PC-3 (cell line): ENCODE data around the gene MET. TPM values are rescaled to one million over a fixed set of nuclear protein-coding genes. Genes with fewer than 3 reads are reported as not detected.
"Not testable (repeated sequence)": the region's sequence is repeated elsewhere in the genome, so short reads cannot be mapped to it uniquely, and the experiment has no call there.

Source experiments
- ATAC-seq: fragments of 200-7000 bp; cut with Tn5 transposase; 2 replicates; pipeline ENCODE4 v1.9.1; 2020; ENCODE audit warnings: mild to moderate bottlenecking, moderate library complexity
- BruUV-seq: library from RNA; stranded (reverse); fragments of 400-500 nt; replicated peaks from 2 replicates; lab custom pipeline; 2021; lab: Mats Ljungman, UMichigan
- CTCF ChIA-PET: fragments of 300-600 bp; sonication (Branson Sonifier 250); formaldehyde crosslinking; loops from one replicate; lab custom pipeline; 2022; ENCODE audit warnings: antibody characterized with exemption; lab: Charles Lee
- POLR2A ChIA-PET: fragments of 300-600 bp; sonication (Branson Sonifier 250); formaldehyde crosslinking; loops from one replicate; lab custom pipeline; 2022; ENCODE audit warnings: antibody characterized with exemption; ENCODE audit not compliant: unreplicated experiment; lab: Charles Lee
- DNase-seq: peaks from one replicate; pipeline ENCODE4 v3.0.0-alpha.2; 2015
- H2AFZ ChIP-seq: fragments of 300-600 bp; sonication (generic); 2 replicates; pipeline ENCODE4 v1.6.0; 2016; ENCODE audit warnings: antibody characterized with exemption, low read length
- H3F3A ChIP-seq: fragments of 300-600 bp; sonication (generic); one replicate; pipeline ENCODE4 v1.6.0; 2017; ENCODE audit warnings: antibody characterized with exemption, low read length, control low read depth, mild to moderate bottlenecking; ENCODE audit not compliant: unreplicated experiment
- H3K27ac ChIP-seq: fragments of 300-600 bp; sonication (generic); 2 replicates; pipeline ENCODE4 v1.5.1; 2016; ENCODE audit warnings: mild to moderate bottlenecking, low read length
- H3K27me3 ChIP-seq: fragments of 300-600 bp; sonication (generic); 2 replicates; pipeline ENCODE4 v1.6.1; 2016; ENCODE audit warnings: low read length, mixed read lengths
- H3K36me3 ChIP-seq: fragments of 300-600 bp; sonication (generic); 2 replicates; pipeline ENCODE4 v1.6.1; 2016; ENCODE audit warnings: low read depth, mixed run types, low read length, mixed read lengths
- H3K4me1 ChIP-seq: fragments of 300-600 bp; sonication (generic); 2 replicates; pipeline ENCODE4 v1.5.1; 2016; ENCODE audit warnings: low read length; ENCODE audit not compliant: insufficient read depth
- H3K4me2 ChIP-seq: fragments of 300-600 bp; sonication (generic); 2 replicates; pipeline ENCODE4 v1.6.0; 2016; ENCODE audit warnings: low read length
- H3K4me3 ChIP-seq: fragments of 300-600 bp; sonication (generic); 2 replicates; pipeline ENCODE4 v1.5.1; 2016; ENCODE audit warnings: mild to moderate bottlenecking, low read length, mixed read lengths
- H3K79me2 ChIP-seq: fragments of 300-600 bp; sonication (generic); 2 replicates; pipeline ENCODE4 v1.6.1; 2017; ENCODE audit warnings: low read length, mixed read lengths
- H3K9ac ChIP-seq: fragments of 300-600 bp; sonication (generic); 2 replicates; pipeline ENCODE4 v1.6.0; 2016; ENCODE audit warnings: mild to moderate bottlenecking, low read length
- H3K9me2 ChIP-seq: fragments of 300-600 bp; sonication (generic); replicated peaks from 2 replicates; pipeline ENCODE4 v1.6.1; 2016; ENCODE audit warnings: mixed run types, low read length, mixed read lengths
- H3K9me3 ChIP-seq: fragments of 300-600 bp; sonication (generic); 2 replicates; pipeline ENCODE4 v1.6.1; 2016; ENCODE audit warnings: low read length, mixed read lengths
- H4K20me1 ChIP-seq: fragments of 300-600 bp; sonication (generic); 2 replicates; pipeline ENCODE4 v1.6.1; 2016; ENCODE audit warnings: low read length, mixed read lengths
- CTCF ChIP-seq: fragments of 300-600 bp; sonication (generic); conservative IDR thresholded peaks from 2 replicates; pipeline ENCODE4 v1.5.1; 2017; ENCODE audit warnings: antibody characterized with exemption, low read depth, mild to moderate bottlenecking, low read length
- EZH2 ChIP-seq: fragments of 300-600 bp; sonication (generic); IDR thresholded peaks from one replicate; pipeline ENCODE4 v1.6.1; 2017; ENCODE audit warnings: antibody characterized with exemption, mild to moderate bottlenecking, low read length; ENCODE audit not compliant: unreplicated experiment
- EZH2phosphoT487 ChIP-seq: fragments of 300-600 bp; sonication (generic); IDR thresholded peaks from 2 replicates; pipeline ENCODE4 v1.6.1; 2018; ENCODE audit warnings: mild to moderate bottlenecking, antibody characterized with exemption, low read length, borderline replicate concordance
- intact Hi-C: fragments of 100-400 bp; cut with micrococcal nuclease; formaldehyde crosslinking; loops from 2 replicates; pipeline ENCODE4 v1.9.0; 2023
- total RNA-seq: library from RNA; depleted of rRNA; stranded (reverse); fragments of >200 nt; gene quantifications from 2 replicates; pipeline ENCODE4 v1.2.3, GENCODE V29; 2014

The MET gene
- total RNA-seq, 1 experiment from 2014 or later: 118 TPM

- Histone ChIP-seq H3K9me2 (no peaks in the 10 kb centered on the region), H3K9me3 (no peaks in the 10 kb centered on the region), H3K4me2 (no peak overlapping the region), H3F3A (no peaks in the 10 kb centered on the region), H3K36me3 (no peaks in the 10 kb centered on the region), H3K27me3 (no peaks in the 10 kb centered on the region), H3K9ac (no peak overlapping the region), H3K4me1 (peaks cover 12% of the 10 kb centered on the region), H3K79me2 (no peaks in the 10 kb centered on the region), H2AFZ (no peak overlapping the region), H3K4me3 (no peak overlapping the region), H3K27ac (no peak overlapping the region), H4K20me1 (no peaks in the 10 kb centered on the region)
- CTCF ChIA-PET: no interaction called here
- no peak for TF ChIP-seq EZH2phosphoT487
- no peak for TF ChIP-seq CTCF
- TF ChIP-seq EZH2: no peak
- no TSS peak for BruUV-seq
- POLR2A ChIA-PET: no interaction called here
- DNase-seq (no peak), ATAC-seq (no peak; the same call in 1 of the 2 replicates)
- intact Hi-C loops: no loop called here
These were observed 18.4 kb upstream of the MET start for GRCh38 chr7:116653646-116654045.

GRCh38 chr7:116659248-116659647 lies 12.7 kb upstream of the MET start:
- H4K20me1 ChIP-seq, POLR2A ChIA-PET, ATAC-seq, H3K4me2 ChIP-seq, H3K79me2 ChIP-seq, H3K9ac ChIP-seq, H3K36me3 ChIP-seq, BruUV-seq, H3K27ac ChIP-seq, H3K4me1 ChIP-seq, DNase-seq, H3K9me3 ChIP-seq, H3K4me3 ChIP-seq, H3F3A ChIP-seq, H3K27me3 ChIP-seq, intact Hi-C loops, H3K9me2 ChIP-seq, CTCF ChIA-PET, H2AFZ ChIP-seq: not testable (repeated sequence)

- intact Hi-C loops: no loop called here
These were observed 10.1 kb upstream of the MET start for GRCh38 chr7:116661865-116662264.

More at GRCh38 chr7:116661865-116662264, 10.1 kb upstream of the MET start:
- H3K9me3 ChIP-seq: no peaks in the 10 kb centered on the region
- H4K20me1 ChIP-seq: no peaks in the 10 kb centered on the region
- POLR2A ChIA-PET: no interaction called here
- TF ChIP-seq EZH2phosphoT487 (no peak), EZH2 (no peak), CTCF (no peak)
- no peaks in the 10 kb centered on the region for H3K79me2 ChIP-seq
- no peak overlapping the region for H3K9ac ChIP-seq
- CTCF ChIA-PET: no interaction called here
- no peaks in the 10 kb centered on the region for H3K9me2 ChIP-seq
- no peak overlapping the region for H3K4me3 ChIP-seq
- no peak overlapping the region for H2AFZ ChIP-seq
- BruUV-seq: no TSS peak
- H3F3A ChIP-seq: no peaks in the 10 kb centered on the region
- H3K4me2 ChIP-seq: no peak overlapping the region
- DNase-seq (no peak), ATAC-seq (no peak)
- no peaks in the 10 kb centered on the region for H3K27me3 ChIP-seq
- H3K27ac ChIP-seq: no peak overlapping the region
- no peaks in the 10 kb centered on the region for H3K4me1 ChIP-seq
- no peaks in the 10 kb centered on the region for H3K36me3 ChIP-seq
